IPS DF 6.9 (cell line): ENCODE data around the gene TIMMDC1.

Source experiments
- DNase-seq: peaks from one replicate; pipeline ENCODE4 v3.0.0-alpha.2; 2013; ENCODE audit warnings: low read depth, low spot score
- H3K27ac ChIP-seq: one replicate; pipeline ENCODE4 v1.5.1; 2013; ENCODE audit warnings: low read length, control low read depth
- H3K27me3 ChIP-seq: 2 replicates; pipeline ENCODE4 v1.6.1; 2013; ENCODE audit warnings: mild to moderate bottlenecking, low read length; ENCODE audit not compliant: control insufficient read depth, insufficient read depth
- H3K36me3 ChIP-seq: 2 replicates; pipeline ENCODE4 v1.6.1; 2013; ENCODE audit warnings: low read length; ENCODE audit not compliant: control insufficient read depth, insufficient read depth
- H3K4me1 ChIP-seq: 2 replicates; pipeline ENCODE4 v1.6.1; 2013; ENCODE audit warnings: low read length; ENCODE audit not compliant: control insufficient read depth, insufficient read depth
- H3K4me3 ChIP-seq: 2 replicates; pipeline ENCODE4 v1.5.1; 2013; ENCODE audit warnings: mild to moderate bottlenecking, low read length
- H3K9me3 ChIP-seq: 2 replicates; pipeline ENCODE4 v1.6.1; 2013; ENCODE audit warnings: low read length, inconsistent platforms; ENCODE audit not compliant: control insufficient read depth, insufficient read depth
- WGBS: extraction: QIAGEN DNeasy Blood & Tissue Kit; methylation state at CpG from one replicate; pipeline ENCODE4 v1.1.7; 2013; ENCODE audit warnings: mixed read lengths, missing lambda C conversion rate; ENCODE audit not compliant: insufficient read length, insufficient coverage; 5-methylcytosine and 5-hydroxymethylcytosine counted together

The TIMMDC1 gene

GRCh38 chr3:119498186-119499011 is at the start of gene TIMMDC1:
Gene TIMMDC1, plus strand, starts transcription at chr3:119498547. Its CDS starts 187 bp downstream, at chr3:119498734.
- no peaks in the 10 kb centered on the region; the same call in 1 of the 2 replicates for H3K4me1 ChIP-seq
- no peaks in the 10 kb centered on the region; the same call in 1 of the 2 replicates for H3K36me3 ChIP-seq
- peak within 1 kb of the TSS; percentile 73 for H3K4me3 ChIP-seq
- H3K27me3 ChIP-seq = no peaks in the 10 kb centered on the region
- no peak within 1 kb of the TSS for H3K27ac ChIP-seq
- WGBS = no CpG with 5 or more reads among the region's 58 CpGs
- H3K9me3 ChIP-seq = no peaks in the 10 kb centered on the region
- peak; percentile 80 for DNase-seq

- no peak for DNase-seq
- Histone ChIP-seq H3K4me1 (no peaks in the 10 kb centered on the region), H3K36me3 (peaks cover 15% of the 10 kb centered on the region; the same call in 1 of the 2 replicates), H3K9me3 (no peaks in the 10 kb centered on the region), H3K4me3 (no peak overlapping the region), H3K27me3 (no peaks in the 10 kb centered on the region), H3K27ac (no peak overlapping the region)
- no CpG with 5 or more reads among the region's 1 CpG for WGBS
Measured at GRCh38 chr3:119453822-119454221, 44.5 kb upstream of the TIMMDC1 start.

DNA sequence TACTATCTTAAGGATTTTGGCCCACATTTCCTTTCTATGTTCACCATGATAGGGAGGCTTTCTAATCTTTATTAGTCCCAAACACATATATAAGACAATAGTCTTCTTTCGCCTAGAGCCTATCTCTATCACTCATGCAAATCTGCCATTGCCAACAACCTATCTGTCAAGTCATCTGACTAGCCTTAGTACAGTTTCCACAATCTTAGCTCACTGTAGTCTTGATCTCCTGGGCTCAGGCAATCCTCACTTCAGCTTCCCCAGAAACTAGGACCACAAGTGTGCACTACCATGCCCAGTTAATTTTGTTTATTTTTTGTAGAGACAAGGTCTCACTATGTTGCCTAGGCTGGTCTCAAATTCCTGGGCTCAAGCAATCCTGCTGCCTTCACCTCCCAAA is 41.9 kb upstream of the TIMMDC1 start:
- Histone ChIP-seq H3K4me3 (no peak overlapping the region), H3K27me3 (no peaks in the 10 kb centered on the region), H3K36me3 (peaks cover 15% of the 10 kb centered on the region; the same call in 1 of the 2 replicates), H3K27ac (no peak overlapping the region), H3K9me3 (no peaks in the 10 kb centered on the region), H3K4me1 (no peaks in the 10 kb centered on the region)
- WGBS = no CpG with 5 or more reads among the region's 1 CpG
- no peak for DNase-seq

- Histone ChIP-seq H3K27ac (no peak overlapping the region), H3K4me3 (no peak overlapping the region), H3K4me1 (no peaks in the 10 kb centered on the region), H3K9me3 (no peaks in the 10 kb centered on the region), H3K36me3 (peaks cover 15% of the 10 kb centered on the region; the same call in 1 of the 2 replicates), H3K27me3 (no peaks in the 10 kb centered on the region)
- DNase-seq = no peak
- no CpG with 5 or more reads among the region's 4 CpGs for WGBS
Measured at GRCh38 chr3:119457246-119457645, 41.1 kb upstream of the TIMMDC1 start.

GRCh38 chr3:119463171-119464169 is 34.9 kb upstream of the TIMMDC1 start, which contains the start of gene TMEM39A:
Gene TMEM39A, minus strand, starts transcription at chr3:119463615. Its CDS starts 1,541 bp downstream, at chr3:119462074.
- WGBS = no CpG with 5 or more reads among the region's 51 CpGs
- peaks cover under 1% of the 10 kb centered on the region; the same call in 1 of the 2 replicates for H3K36me3 ChIP-seq
- H3K9me3 ChIP-seq = no peaks in the 10 kb centered on the region
- peaks cover 2% of the 10 kb centered on the region; the same call in 1 of the 2 replicates for H3K4me1 ChIP-seq
- H3K27ac ChIP-seq = no peak within 1 kb of the TSS
- peak within 1 kb of the TSS; percentile 93 for H3K4me3 ChIP-seq
- peak; percentile 96 for DNase-seq
- H3K27me3 ChIP-seq = no peaks in the 10 kb centered on the region

DNA sequence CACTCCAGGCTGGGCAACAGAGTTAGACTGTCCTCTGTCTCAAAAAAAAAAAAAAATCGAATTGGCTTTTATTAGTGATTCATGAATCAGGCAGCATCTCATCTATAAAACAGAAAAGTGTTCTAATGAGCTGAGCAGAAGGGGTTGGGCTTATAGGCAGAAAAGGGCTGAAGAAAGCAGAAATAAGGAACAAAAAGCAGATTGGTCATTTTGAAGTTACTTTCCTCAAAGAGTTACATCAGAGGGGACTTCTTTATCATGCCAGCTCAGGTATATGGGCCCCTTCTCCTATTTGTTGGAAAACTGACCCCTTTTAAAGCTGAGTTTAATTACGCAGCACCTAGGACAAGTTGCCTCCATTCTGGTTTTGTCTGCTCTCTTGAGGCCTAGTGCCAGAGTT is 30.3 kb upstream of the TIMMDC1 start:
- no CpG with 5 or more reads among the region's 2 CpGs for WGBS
- no peak overlapping the region for H3K4me3 ChIP-seq
- no peaks in the 10 kb centered on the region for H3K27me3 ChIP-seq
- H3K4me1 ChIP-seq = peaks cover 3% of the 10 kb centered on the region; the same call in 1 of the 2 replicates
- no peak for DNase-seq
- no peaks in the 10 kb centered on the region for H3K9me3 ChIP-seq
- no peaks in the 10 kb centered on the region for H3K36me3 ChIP-seq
- H3K27ac ChIP-seq = no peak overlapping the region

- H3K27ac ChIP-seq = no peak overlapping the region
- DNase-seq = no peak
- H3K36me3 ChIP-seq = no peaks in the 10 kb centered on the region
- no peaks in the 10 kb centered on the region for H3K27me3 ChIP-seq
- no CpG with 5 or more reads among the region's 16 CpGs for WGBS
- 0 out of 2 replicates have a peak, but pooled peaks cover 1% of the 10 kb centered on the region for H3K4me1 ChIP-seq
- peak overlapping the region; percentile 85 for H3K4me3 ChIP-seq
- H3K9me3 ChIP-seq = no peaks in the 10 kb centered on the region
Measured at GRCh38 chr3:119469418-119470189, 28.7 kb upstream of the TIMMDC1 start.

GRCh38 chr3:119470866-119471265 is 27.5 kb upstream of the TIMMDC1 start:
- no peaks in the 10 kb centered on the region for H3K27me3 ChIP-seq
- H3K9me3 ChIP-seq = no peaks in the 10 kb centered on the region
- no peak for DNase-seq
- H3K36me3 ChIP-seq = no peaks in the 10 kb centered on the region
- H3K4me3 ChIP-seq = no peak overlapping the region
- H3K27ac ChIP-seq = no peak overlapping the region
- 0 out of 2 replicates have a peak, but pooled peaks cover 1% of the 10 kb centered on the region for H3K4me1 ChIP-seq
- WGBS = no CpG with 5 or more reads among the region's 6 CpGs

GRCh38 chr3:119481079-119481478 is 17.3 kb upstream of the TIMMDC1 start:
- Histone ChIP-seq H3K36me3 (peaks cover 4% of the 10 kb centered on the region; the same call in 1 of the 2 replicates), H3K27me3 (no peaks in the 10 kb centered on the region), H3K4me3 (no peak overlapping the region), H3K4me1 (no peaks in the 10 kb centered on the region), H3K9me3 (no peaks in the 10 kb centered on the region), H3K27ac (no peak overlapping the region)
- no CpG with 5 or more reads among the region's 2 CpGs for WGBS
- no peak for DNase-seq
